ENCODE data around the gene DENND1A.

DNA sequence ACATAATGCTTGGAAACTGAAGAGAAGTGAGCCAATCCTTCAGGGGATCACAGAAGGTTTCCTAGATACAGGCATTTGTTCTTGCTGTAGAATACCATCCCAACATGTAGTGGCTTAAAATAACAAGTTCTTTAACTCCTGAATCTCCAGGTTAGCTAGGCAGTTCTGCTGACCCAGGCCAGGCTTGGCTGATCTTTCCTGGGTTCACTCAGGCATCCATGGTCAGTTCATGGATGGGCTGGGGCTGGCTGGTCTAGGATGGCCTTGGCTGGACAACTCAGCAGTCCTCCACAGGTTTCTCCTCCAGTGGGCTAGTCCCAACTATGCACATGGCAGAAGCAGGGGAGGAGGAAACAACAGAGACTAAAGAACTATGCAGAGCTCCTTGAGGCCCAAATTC lies 37.4 kb upstream of the DENND1A start:
- TF ChIP-seq CTCF (IDR thresholded peaks at IDR 0.05; ENCODE audit: insufficient read depth, low read length, poor library complexity, severe bottlenecking) (no peak), EZH2phosphoT487 (conservative IDR thresholded peaks at IDR 0.05; ENCODE audit: low read length) (no peak)

Data from SU-DHL-6 (cell line).